HG02623 (cell line): ENCODE results near the gene KCTD16.

Source experiments
- ATAC-seq: cut with Tn5 transposase; IDR thresholded peaks from one replicate; pipeline ENCODE4 v1.9.1; 2021; ENCODE audit warnings: moderate library complexity; ENCODE audit not compliant: unreplicated experiment

Gene KCTD16

DNA sequence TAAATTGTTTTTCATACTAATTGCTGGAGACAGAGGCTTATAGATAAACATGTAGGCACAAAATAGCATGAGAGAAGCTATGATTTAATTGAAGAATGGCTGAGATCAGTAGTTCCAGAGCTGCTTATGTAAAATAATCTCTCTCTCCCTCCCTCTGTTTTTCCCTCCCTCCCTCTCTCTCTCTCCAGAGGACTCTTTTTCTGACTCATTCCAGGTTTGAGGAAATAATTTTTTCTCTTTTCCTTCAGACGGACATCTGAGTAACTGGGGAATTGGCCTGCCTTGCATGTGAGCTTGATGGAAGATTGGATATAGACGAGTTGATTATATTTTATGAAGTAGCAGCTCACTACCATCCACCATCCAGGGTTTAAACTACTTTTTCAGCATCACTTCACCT, 35.5 kb downstream of the KCTD16 start:
- no peak for ATAC-seq

DNA sequence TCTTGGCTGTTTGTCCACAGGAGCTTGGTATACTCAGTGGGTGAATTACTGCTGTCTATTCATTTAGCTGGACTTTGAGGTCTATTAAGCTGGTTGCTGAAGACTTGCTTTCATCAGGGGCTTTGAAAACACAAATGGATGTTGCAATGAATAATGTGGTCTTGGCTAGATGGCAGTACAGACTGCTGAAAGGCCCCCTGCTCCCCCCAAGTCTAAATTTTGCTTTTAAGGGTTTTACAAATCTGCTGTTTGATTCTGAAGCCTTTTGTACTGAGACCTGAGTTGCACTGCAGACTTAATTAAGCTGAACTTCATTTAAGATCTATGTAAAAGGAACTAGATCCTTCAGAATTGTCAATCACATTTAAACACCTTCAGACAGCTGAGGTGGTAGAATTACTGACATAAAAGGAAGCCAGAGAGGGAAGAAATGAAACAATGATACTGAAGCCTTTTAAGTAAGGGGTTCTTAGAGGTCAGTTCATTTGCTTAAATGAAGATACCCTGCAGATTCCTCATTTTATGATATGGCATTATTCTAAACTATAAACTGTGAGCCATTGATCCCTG, 37.3 kb downstream of the KCTD16 start:
- ATAC-seq: no peak

DNA sequence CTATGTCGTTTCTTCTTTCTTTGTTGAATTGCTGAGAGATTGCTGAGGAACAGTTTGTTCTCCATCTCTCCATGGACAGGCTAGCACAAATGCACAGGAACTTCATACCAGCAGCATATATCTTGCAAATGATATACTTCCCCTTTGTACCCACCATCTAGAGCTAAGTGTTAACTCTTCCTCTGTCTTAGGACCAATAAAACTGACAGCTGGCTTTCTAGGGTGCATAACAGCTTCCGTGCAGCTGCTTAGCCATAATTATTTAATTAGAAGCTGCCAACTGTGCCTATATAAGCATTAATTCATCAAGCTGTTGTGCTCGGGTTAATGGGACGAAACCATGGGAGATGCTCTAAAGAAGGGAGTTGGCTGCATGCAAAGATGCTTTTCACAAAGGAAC, 38.7 kb downstream of the KCTD16 start:
- ATAC-seq: no peak

- no peak for ATAC-seq
These were observed 40.0 kb downstream of the KCTD16 start for GRCh38 chr5:144210655-144211054.

- no peak for ATAC-seq
These were observed 49.2 kb downstream of the KCTD16 start for GRCh38 chr5:144219869-144220268.

GRCh38 chr5:144227363-144227999, 56.8 kb downstream of the KCTD16 start:
- ATAC-seq: no peak

DNA sequence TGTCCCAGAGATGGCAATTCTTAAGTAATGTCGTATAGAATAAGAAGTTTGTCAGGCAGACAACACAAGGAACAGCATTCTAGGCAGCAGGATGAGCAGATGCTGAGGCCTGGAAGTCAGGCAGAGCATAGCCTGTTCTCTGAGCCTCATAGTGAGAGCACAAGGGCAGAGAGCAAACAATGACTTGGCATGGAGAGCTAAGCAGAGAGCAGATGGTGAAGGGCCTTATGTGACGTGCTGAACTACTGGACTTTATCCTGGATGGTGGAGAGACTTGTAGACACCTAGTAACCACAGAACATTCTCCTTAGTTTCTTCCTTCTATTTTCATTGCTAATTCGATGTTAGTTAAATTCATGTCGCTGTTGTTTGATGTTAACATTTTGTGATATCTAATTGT, 60.1 kb downstream of the KCTD16 start:
- no peak for ATAC-seq

DNA sequence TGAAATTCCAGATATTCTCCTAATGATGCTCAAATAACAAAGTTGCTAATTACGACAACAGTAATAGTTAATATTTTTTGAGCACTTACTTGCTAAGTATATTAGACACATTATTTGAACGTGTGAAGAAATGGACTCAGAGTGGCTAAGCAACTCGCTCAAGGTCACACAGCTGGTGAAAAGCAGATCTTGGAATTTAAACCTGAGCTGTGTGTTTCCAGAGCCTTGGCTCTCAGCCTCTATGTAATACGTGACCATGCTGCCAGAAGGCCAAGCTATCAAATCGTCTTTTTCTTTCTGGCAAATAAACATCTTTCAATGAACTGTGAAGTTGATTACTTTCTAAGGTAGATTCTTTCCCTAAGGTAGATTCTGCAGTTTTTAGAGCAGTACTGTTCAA, 61.6 kb downstream of the KCTD16 start:
- ATAC-seq: no peak

- ATAC-seq: no peak
These were observed 65.8 kb downstream of the KCTD16 start for GRCh38 chr5:144236499-144236898.

DNA sequence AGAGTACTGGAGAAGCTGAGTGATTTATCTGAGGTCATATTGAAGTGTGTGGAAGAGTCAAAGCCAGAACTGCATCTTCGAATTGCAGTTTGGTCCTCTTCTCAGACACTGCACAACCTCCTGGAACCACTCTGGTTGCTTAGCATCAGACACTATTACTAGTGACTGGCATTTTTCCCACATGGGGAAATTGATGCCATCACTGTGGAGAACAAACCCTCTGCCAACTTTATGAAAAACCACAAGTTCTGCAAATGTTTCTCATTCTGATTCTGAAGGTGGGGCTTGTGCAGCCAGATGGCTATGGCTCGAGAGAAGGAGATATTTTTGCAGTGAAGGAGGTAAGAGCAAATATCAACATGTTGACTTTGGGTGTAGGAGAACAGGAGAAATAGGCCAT, 67.2 kb downstream of the KCTD16 start:
- no peak for ATAC-seq

DNA sequence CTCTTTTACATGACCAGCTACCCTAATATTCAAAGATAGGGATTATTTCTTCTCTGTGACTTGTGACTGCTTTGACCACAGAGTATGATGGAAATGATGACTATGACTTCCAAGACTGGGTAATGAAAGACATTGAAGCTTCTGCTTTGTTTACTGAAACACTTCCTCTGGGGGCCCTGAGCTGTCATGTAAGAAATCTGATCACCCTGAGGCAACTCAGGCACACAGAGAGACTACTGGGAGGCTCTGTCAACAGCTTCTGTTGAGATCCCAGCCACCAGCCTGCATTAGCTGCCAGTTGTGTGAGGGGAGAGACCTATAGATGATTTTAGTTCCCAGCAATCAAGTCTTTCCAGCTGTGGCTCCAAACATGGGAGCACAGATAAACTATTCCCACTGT, 76.5 kb downstream of the KCTD16 start:
- ATAC-seq: no peak

GRCh38 chr5:144248015-144248414, 77.3 kb downstream of the KCTD16 start:
- ATAC-seq: no peak

DNA sequence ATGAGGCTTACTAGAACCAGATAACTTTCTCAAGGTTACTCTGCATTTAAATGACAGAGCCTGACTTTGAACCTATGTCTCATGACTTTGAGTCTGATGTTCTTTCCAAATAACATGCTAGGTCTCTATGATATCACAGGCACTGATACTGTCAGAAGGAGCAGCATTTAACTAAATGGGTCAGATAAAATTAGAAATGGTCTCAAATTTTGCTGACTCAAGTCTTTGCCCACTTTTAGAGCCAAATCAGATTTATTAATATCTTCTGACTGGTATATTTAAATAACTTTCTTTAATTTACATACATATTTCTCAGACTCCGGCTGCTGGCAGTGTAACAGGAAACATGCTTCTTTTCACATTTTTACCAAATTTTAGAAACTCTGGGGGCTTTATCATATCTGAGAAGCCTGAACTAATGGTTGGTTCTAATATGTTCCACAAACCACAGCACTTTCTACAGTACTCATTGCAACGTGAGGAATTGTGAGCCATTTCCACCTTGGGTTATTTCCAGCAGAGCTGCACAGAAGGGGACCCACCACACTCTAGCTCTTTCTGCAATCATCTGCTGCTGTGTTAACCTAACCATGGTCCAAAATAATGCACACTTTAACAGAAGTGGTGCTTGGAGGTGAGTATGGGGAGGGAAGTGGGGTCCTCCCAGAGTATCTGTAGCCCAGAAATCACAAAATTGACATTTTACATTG, 79.2 kb downstream of the KCTD16 start:
- no peak for ATAC-seq

DNA sequence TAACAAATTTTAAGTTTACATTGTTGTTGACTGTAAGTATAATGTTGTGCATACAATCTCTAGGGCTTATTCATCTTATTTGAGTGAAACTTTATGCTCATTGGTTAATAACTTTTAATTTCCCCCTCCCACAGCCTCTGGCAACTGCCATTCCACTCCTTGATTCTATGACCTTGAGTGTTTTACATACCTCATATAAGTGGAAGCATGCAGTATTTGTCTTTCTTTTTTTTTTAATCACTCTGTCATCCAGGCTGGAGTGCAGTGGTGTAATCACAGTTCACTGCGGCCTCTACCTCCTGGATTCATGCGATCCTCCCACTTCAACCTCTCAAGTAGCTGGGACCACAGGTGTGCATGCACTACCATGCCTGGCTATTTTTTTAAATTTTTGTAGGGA, 83.9 kb downstream of the KCTD16 start:
- ATAC-seq: no peak

GRCh38 chr5:144260121-144260520, 89.4 kb downstream of the KCTD16 start:
- no peak for ATAC-seq

DNA sequence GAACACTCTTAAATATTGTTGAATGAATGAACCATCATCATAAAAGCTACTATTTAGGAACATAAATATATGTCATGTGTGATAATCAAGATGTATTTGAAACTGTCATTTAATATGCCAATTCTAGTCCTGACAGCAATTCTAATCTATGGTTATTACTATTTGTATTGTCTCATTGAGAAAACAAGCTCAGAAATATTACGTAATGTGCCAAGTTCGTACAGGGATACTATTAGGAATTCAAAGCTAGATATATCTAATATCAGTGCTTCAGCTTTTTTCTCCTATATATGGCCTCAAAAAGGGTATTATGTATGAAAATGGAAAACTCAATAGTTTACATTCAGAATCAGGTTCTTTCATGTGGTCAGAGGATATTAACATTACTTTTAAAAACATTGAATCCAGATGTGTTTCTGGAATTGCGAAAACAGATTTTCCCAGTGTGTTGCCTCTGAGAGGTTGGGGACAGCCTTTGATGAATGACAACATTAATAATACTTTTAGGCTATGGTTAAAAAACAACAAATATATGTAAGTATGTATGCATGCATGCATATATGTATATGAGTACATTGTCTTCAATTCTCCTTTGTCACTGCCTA, 95.1 kb downstream of the KCTD16 start:
- ATAC-seq: no peak

DNA sequence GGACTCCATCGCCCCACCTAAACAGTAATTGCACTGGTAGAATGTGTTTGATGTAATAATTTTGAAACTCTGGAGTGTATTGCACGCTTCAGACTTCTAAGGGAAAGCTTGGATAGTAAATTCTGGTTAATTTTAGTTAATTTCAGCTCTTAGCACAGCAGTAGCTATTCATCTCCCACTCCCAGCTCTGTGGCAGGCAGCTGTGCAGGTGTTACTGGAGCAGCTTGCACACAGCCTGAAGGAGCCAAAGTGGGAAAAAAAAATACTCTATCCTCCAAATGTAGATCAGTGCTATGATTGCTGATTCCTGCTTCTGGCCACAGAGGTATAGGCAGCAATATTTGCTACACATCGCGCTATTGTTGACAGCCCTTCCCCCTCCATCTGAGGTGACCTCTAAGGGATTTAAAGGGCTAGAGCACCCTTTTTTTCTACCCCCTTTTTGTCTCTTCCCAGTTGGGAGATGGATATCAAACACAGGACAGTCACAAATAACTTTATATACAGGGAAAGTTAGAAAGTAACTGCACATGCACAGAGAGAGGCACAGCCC, 97.4 kb downstream of the KCTD16 start:
- no peak for ATAC-seq

DNA sequence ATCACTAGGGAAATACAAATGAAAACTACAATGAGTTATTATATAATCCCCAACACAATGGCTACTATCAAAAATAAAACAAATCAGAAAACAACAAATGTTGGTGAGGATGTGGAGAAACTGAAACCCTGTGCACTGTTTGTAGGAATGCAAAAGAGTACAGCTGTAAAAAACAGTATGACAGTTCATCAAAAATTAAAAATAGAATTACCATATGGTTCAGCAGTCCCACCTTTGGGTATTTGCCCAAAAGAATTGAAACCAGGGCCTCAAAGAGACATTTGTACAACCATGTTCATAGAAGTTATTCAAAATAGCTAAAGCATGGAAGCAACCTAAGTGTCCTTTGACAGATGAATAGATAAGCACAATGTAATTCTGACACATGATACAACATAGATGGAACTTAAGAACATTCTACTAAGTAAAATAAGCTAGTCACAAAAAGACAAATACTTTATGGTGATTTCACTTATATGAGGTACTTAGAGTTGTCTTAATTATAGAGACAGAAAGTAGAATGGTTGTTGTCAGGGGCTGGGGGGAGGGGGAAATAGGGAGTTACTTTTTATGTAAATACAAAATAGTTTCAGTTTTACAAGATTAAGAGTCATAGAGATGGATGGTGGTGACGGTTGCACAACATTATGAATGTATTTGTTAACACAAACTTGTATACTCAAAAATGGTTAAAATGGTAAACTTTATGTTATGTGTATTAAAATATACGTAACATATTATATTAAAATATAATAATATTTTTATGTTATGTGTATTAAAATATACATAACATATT, 102.8 kb downstream of the KCTD16 start:
- no peak for ATAC-seq

DNA sequence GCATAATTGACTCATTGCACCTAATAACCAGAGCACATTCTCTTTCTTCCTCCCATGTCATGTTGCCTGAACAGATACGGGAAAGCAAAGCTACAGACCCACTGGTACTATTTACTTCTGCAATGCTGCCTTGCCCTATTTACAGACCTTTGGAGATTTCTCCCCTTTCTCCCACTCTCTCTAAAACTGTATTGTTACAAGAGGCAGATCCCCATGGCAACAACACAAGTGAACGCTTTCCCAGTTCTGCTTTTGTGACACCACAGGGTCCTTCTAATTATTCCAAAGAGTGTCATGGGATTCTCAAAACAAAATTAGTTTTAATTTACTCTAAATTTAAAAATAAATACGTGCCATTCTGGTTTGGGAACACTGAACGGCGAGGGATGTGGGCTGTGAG, 104.7 kb downstream of the KCTD16 start:
- ATAC-seq: no peak

- ATAC-seq: no peak
These were observed 105.6 kb downstream of the KCTD16 start for GRCh38 chr5:144276034-144276822.
